ENCODE data around the gene NDFIP2.
"Not testable (repeated sequence)": the region's sequence is repeated elsewhere in the genome, so short reads cannot be mapped to it uniquely, and the experiment has no call there.

Gene NDFIP2

GRCh38 chr13:79585033-79585432 is 104.1 kb downstream of the NDFIP2 start:
- no peak for TF ChIP-seq CTCF (IDR thresholded peaks at IDR 0.05)
- Histone ChIP-seq H3K4me3 (no peak overlapping the region), H3K27ac (no peak overlapping the region)
- DNase-seq (ENCODE audit: low spot score), result no peak

- TF ChIP-seq CTCF (IDR thresholded peaks at IDR 0.05), result no peak
- no peak for DNase-seq (ENCODE audit: low spot score)
- no peak overlapping the region for H3K27ac ChIP-seq
- H3K4me3 ChIP-seq, result no peak overlapping the region
These were observed 108.8 kb downstream of the NDFIP2 start for GRCh38 chr13:79589603-79590393.

DNA sequence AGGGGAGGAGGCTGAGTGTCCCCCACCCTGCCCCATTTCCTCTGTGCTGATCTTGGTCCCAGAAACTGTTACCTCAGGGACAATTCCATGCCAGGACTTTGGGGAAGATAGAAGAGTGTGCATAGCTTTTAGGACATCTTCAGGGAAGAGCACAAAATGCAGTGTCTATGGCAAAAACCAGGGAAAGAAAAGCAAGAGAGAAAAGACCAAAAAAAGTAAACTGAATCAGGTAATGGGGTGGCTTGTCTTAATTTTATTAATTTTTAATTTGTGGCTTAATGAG is 109.4 kb downstream of the NDFIP2 start:
- Histone ChIP-seq H3K4me3 (no peak overlapping the region), H3K27ac (no peak overlapping the region)
- no peak for DNase-seq (ENCODE audit: low spot score)
- TF ChIP-seq CTCF (IDR thresholded peaks at IDR 0.05), result no peak

GRCh38 chr13:79591493-79591892 is 110.5 kb downstream of the NDFIP2 start:
- Histone ChIP-seq H3K27ac (no peak overlapping the region), H3K4me3 (no peak overlapping the region)
- DNase-seq (ENCODE audit: low spot score), result no peak
- no peak for TF ChIP-seq CTCF (IDR thresholded peaks at IDR 0.05)

DNA sequence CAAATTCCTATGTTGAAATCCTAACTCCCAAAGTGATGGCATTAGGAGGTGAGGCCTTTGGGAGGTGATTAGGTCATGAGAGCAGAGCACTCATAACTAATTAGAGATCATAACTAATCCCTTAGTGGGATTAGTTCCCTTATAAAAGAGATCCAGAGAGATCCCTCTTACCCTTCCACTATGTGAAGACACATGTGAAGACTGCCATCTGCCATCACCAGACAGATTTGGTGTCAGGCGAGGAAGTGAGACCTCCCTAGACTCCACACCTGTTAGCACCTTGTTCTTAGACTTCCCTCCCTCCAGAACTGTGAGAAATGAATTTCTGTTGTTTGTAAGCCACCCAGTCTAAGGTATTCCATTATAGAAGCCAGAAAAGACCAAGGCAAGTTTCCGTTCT is 112.2 kb downstream of the NDFIP2 start:
- no peak for DNase-seq (ENCODE audit: low spot score)
- no peak overlapping the region for H3K27ac ChIP-seq
- no peak overlapping the region for H3K4me3 ChIP-seq
- TF ChIP-seq CTCF (IDR thresholded peaks at IDR 0.05), result no peak

DNA sequence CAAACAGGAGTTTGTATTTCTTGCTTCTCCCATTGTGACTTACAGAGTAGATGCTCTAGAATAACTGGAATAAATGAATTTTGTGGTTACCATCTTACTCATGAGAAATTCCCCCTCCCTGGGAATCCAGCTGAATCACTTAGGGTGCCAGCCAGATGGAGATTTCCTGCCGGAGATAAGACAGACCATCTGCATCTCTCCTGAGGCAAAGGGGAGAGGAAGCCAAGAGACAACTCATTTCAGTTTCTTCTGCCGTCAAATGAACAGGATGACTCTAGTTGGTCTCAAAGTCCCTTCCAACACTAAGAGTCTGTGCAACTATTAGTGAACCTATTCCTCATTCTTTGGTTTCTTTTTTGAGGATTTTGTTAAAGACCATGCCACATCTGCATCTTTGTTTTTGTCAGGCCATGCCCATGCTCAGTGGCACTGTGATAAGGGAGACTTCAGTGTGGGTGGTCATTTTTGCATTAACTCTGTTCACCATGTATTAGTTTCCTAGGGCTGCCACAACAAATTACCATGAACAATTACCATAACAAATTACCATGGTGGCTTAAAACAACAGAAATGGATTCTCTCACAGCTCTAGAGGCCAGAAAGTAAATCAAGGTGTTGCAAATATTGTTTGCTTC is 112.8 kb downstream of the NDFIP2 start:
- Histone ChIP-seq H3K27ac (no peak overlapping the region), H3K4me3 (no peak overlapping the region)
- no peak for DNase-seq (ENCODE audit: low spot score)
- no peak for TF ChIP-seq CTCF (IDR thresholded peaks at IDR 0.05)

GRCh38 chr13:79600146-79600545 is 119.2 kb downstream of the NDFIP2 start:
- not testable (repeated sequence) for H3K4me3 ChIP-seq; DNase-seq (ENCODE audit: low spot score); H3K27ac ChIP-seq

Data from coronary artery (tissue), 2 donors.